Measurements from ENCODE around the gene CRIP2. TPM values are rescaled to one million over a fixed set of nuclear protein-coding genes. Genes with fewer than 3 reads are reported as not detected.

Gene CRIP2
- total and polyA plus RNA-seq, 2 of the 4 experiments (the other 2 are of a cell fraction): 18.1 to 123 TPM

DNA sequence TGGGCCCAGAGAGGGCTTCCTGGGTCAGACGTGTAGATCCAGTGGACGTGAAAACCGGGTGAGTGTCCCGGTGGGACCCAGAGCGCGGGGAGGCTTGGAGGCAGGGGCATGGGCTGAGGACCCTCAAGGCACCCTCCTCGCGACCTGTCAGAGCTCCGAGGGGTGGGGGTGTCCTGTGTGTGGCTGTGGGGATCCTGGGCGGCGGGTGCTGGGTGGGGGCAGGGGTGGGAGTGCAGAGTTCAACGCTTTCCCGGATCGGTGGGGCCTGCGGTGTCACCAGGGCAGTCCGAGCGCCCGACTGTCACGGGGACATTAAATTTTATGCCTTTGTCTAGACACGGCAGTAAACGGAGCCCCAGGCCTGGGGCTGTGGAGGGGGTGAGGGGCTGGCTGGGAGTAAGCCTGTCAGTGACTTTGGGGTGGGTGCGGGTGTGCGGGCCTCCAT is 52.8 kb downstream of the CRIP2 start:
- no peak for TF ChIP-seq RFX5 (IDR thresholded peaks at IDR 0.05; ENCODE audit: low read depth, low read length)
- no peak for TF ChIP-seq MAZ (IDR thresholded peaks at IDR 0.05; ENCODE audit: borderline replicate concordance, low read depth, low read length)
- TF ChIP-seq MXI1 (IDR thresholded peaks at IDR 0.05; ENCODE audit: borderline replicate concordance, low read depth, low read length): no peak
- no peak for TF ChIP-seq SMC3 (IDR thresholded peaks at IDR 0.05; ENCODE audit: low read depth, low read length)
- no peak for TF ChIP-seq FOS (IDR thresholded peaks at IDR 0.05; ENCODE audit: low read depth, low read length)
- TF ChIP-seq NFE2L2 (IDR thresholded peaks at IDR 0.05; ENCODE audit: low read depth, low read length): no peak
- TF ChIP-seq, protein P1, sequence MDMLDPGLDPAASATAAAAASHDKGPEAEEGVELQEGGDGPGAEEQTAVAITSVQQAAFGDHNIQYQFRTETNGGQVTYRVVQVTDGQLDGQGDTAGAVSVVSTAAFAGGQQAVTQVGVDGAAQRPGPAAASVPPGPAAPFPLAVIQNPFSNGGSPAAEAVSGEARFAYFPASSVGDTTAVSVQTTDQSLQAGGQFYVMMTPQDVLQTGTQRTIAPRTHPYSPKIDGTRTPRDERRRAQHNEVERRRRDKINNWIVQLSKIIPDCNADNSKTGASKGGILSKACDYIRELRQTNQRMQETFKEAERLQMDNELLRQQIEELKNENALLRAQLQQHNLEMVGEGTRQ (IDR thresholded peaks at IDR 0.05; ENCODE audit: low read depth, low read length): no peak
- no peak for TF ChIP-seq BHLHE40 (IDR thresholded peaks at IDR 0.05; ENCODE audit: low read depth, low read length)
- no peak for TF ChIP-seq RCOR1 (IDR thresholded peaks at IDR 0.05; ENCODE audit: insufficient replicate concordance, low read length)
- Histone ChIP-seq H2BK20ac (ENCODE audit: low read depth, low read length) (no peak overlapping the region), H3K9ac (ENCODE audit: low read depth, low read length) (no peak overlapping the region), H3K9me3 (ENCODE audit: control insufficient read depth, insufficient read depth, low read length) (no peaks in the 10 kb centered on the region), H3K36me3 (ENCODE audit: control insufficient read depth, insufficient read depth, low read length) (no peaks in the 10 kb centered on the region), H3K4ac (ENCODE audit: low read depth, low read length) (no peak overlapping the region), H3K4me1 (ENCODE audit: control insufficient read depth, insufficient read depth, low read length) (peaks cover 9% of the 10 kb centered on the region; the same call in 1 of the 2 replicates), H3K79me1 (ENCODE audit: low read depth in 1 of 2, low read length in 2 of 2) (no peaks in the 10 kb centered on the region), H4K91ac (ENCODE audit: insufficient read depth, low read depth, low read length) (no peak overlapping the region), H3K4me3 (ENCODE audit: insufficient read depth, low read depth, low read length) (peak overlapping the region; percentile 57), H2AK5ac (ENCODE audit: low read depth, low read length) (no peak overlapping the region; the same call in 1 of the 2 replicates), H4K20me1 (ENCODE audit: insufficient read depth, low read length) (0 out of 2 replicates have a peak, but pooled peaks cover 3% of the 10 kb centered on the region), H2BK15ac (ENCODE audit: low read depth, low read length) (no peak overlapping the region), H3K56ac (ENCODE audit: extremely low read depth, insufficient read depth, low read length) (no peak overlapping the region), H2AK9ac (replicated peaks; ENCODE audit: low read depth, low read length, poor library complexity) (peak overlapping the region; percentile 85), H3K18ac (ENCODE audit: low read depth, low read length) (no peak overlapping the region), H3K9me1 (ENCODE audit: insufficient read depth, low read length) (no peaks in the 10 kb centered on the region), H2BK5ac (ENCODE audit: low read depth, low read length, poor library complexity, severe bottlenecking) (no peak overlapping the region), H3K27ac (ENCODE audit: insufficient read depth, low read length) (no peak overlapping the region), H2BK120ac (ENCODE audit: low read depth, low read length) (no peak overlapping the region), H4K5ac (ENCODE audit: low read depth, low read length) (no peak overlapping the region), H3K27me3 (ENCODE audit: control insufficient read depth, insufficient read depth, low read length) (no peaks in the 10 kb centered on the region; the same call in 1 of the 2 replicates), H4K8ac (ENCODE audit: low read depth in 2 of 2, low read length in 2 of 2) (peak overlapping the region in 1 of 2 experiments; percentile 88; a peak in 1 of 4 replicates), H3K23ac (ENCODE audit: low read depth, low read length) (no peak overlapping the region), H2AFZ (replicated peaks; ENCODE audit: low read length, poor library complexity) (peak overlapping the region; percentile 96), H3K14ac (replicated peaks; ENCODE audit: low read depth, low read length) (0 out of 2 replicates have a peak overlapping the region, but pooled peaks have one; percentile 3), H3K4me2 (ENCODE audit: low read depth, low read length) (peak overlapping the region; percentile 83)
- in situ Hi-C loops (cut with MboI; ENCODE audit: low sequenced_read_pairs) (no loop called here), dilution Hi-C loops (cut with HindIII; ENCODE audit: low sequenced_read_pairs, unreplicated experiment) (no loop called here), intact Hi-C loops (cut with micrococcal nuclease) (loop anchor here (5.0 kb wide), 1 partner anchor 35 kb away; the partner anchor contains the start of gene TEDC1)
- WGBS, 2 experiments (ENCODE audit: extremely low coverage in 2 of 2, insufficient read length in 1 of 2): 38% methylated on average over 20 of the region's 23 CpGs; no CpG with 5 or more reads in 1 of the 2 experiments
- ChIA-PET POLR2A (ENCODE audit: unreplicated experiment) (no interaction called here), CTCF (no interaction called here)
- no peak for DNase-seq
- ATAC-seq (ENCODE audit: low read depth): no peak
- no TSS peak for BruUV-seq (replicated peaks)
